H1 (cell line): ENCODE data around the gene RFT1. TPM values are rescaled to one million over a fixed set of nuclear protein-coding genes. Genes with fewer than 3 reads are reported as not detected.

Source experiments
- CTCF ChIA-PET: fragments of 300-600 bp; sonication (Branson Sonifier 250); formaldehyde crosslinking; loops from one replicate; lab custom pipeline; 2021; ENCODE audit not compliant: partially characterized antibody; lab: Charles Lee
- POLR2A ChIA-PET: fragments of 300-600 bp; sonication (Branson Sonifier 250); formaldehyde crosslinking; loops from one replicate; lab custom pipeline; 2021; ENCODE audit warnings: inconsistent platforms; ENCODE audit not compliant: partially characterized antibody; lab: Charles Lee
- DNase-seq, 2 experiments: peaks; one replicate each; pipeline versions ENCODE4 v3.0.0 to v3.0.0-alpha.2; 2010 to 2022; ENCODE audit warnings: low spot score in 2 of 2, low read depth in 1 of 2, mixed read lengths in 1 of 2
- FAIRE-seq: peaks from 2 replicates; lab custom pipeline; 2011; peaks lifted over from hg19 to GRCh38; lab: Jason Lieb, UNC
- H2AFZ ChIP-seq: 2 replicates; pipeline ENCODE4 v1.8.1; 2012; ENCODE audit warnings: low read length, inconsistent platforms
- H2AK5ac ChIP-seq: 2 replicates; pipeline ENCODE4 v1.6.1; 2013; ENCODE audit warnings: low read depth, low read length
- H2BK120ac ChIP-seq: replicated peaks from 2 replicates; pipeline ENCODE3; 2013; ENCODE audit warnings: low read depth, low read length, inconsistent platforms
- H2BK12ac ChIP-seq: 2 replicates; pipeline ENCODE4 v1.6.1; 2013; ENCODE audit warnings: low read depth, low read length
- H2BK15ac ChIP-seq: 2 replicates; pipeline ENCODE4 v1.6.1; 2013; ENCODE audit warnings: low read length
- H2BK20ac ChIP-seq: 2 replicates; pipeline ENCODE4 v1.6.1; 2013; ENCODE audit warnings: low read length
- H2BK5ac ChIP-seq: 2 replicates; pipeline ENCODE4 v1.6.1; 2013; ENCODE audit warnings: low read depth, low read length
- H3K14ac ChIP-seq: 2 replicates; pipeline ENCODE4 v1.6.1; 2013; ENCODE audit warnings: inconsistent platforms; ENCODE audit not compliant: insufficient read length
- H3K18ac ChIP-seq: 2 replicates; pipeline ENCODE4 v1.6.1; 2013; ENCODE audit warnings: low read length; ENCODE audit errors: extremely low read depth
- H3K23ac ChIP-seq: 2 replicates; pipeline ENCODE4 v1.6.1; 2013; ENCODE audit warnings: inconsistent platforms; ENCODE audit not compliant: insufficient read length
- H3K23me2 ChIP-seq: 2 replicates; pipeline ENCODE4 v1.6.1; 2013; ENCODE audit warnings: low read depth, low read length
- H3K27ac ChIP-seq: 2 replicates; pipeline ENCODE4 v1.6.1; 2011; ENCODE audit warnings: low read depth, low read length, inconsistent platforms
- H3K27me3 ChIP-seq, 4 experiments: replicated peaks in 1 of 4; 1 replicate in 1 of 4; 2 replicates in 3 of 4; pipeline versions ENCODE4 v1.6.1 to v1.8.1; 2011 to 2013; ENCODE audit warnings: low read length in 3 of 4, mild to moderate bottlenecking in 3 of 4, inconsistent platforms in 2 of 4, mixed read lengths in 2 of 4, moderate library complexity in 1 of 4; ENCODE audit not compliant: control insufficient read depth in 3 of 4, insufficient read depth in 3 of 4; ENCODE audit errors: extremely low read depth in 1 of 4
- H3K36me3 ChIP-seq, 4 experiments: 2 replicates each; pipeline versions ENCODE4 v1.6.1 to v1.8.1; 2011 to 2013; ENCODE audit warnings: mild to moderate bottlenecking in 4 of 4, low read length in 3 of 4, moderate library complexity in 2 of 4, control low read depth in 1 of 4, inconsistent platforms in 1 of 4; ENCODE audit not compliant: insufficient read depth in 4 of 4, control insufficient read depth in 2 of 4
- H3K4ac ChIP-seq: replicated peaks from 2 replicates; pipeline ENCODE3; 2013; ENCODE audit warnings: low read length, low read depth, mixed read lengths, inconsistent platforms; ENCODE audit not compliant: insufficient read length
- H3K4me1 ChIP-seq, 4 experiments: replicated peaks in 1 of 4; 1 replicate in 1 of 4; 2 replicates in 3 of 4; pipeline versions ENCODE4 v1.6.1 to v1.8.1; 2011 to 2013; ENCODE audit warnings: low read length in 3 of 4, inconsistent platforms in 2 of 4, mixed read lengths in 1 of 4; ENCODE audit not compliant: insufficient read depth in 4 of 4, control insufficient read depth in 3 of 4
- H3K4me2 ChIP-seq, 2 experiments: 2 replicates each; pipeline versions ENCODE4 v1.6.1 to v1.8.1; 2011 to 2013; ENCODE audit warnings: low read depth in 2 of 2, low read length in 2 of 2, control low read depth in 1 of 2, inconsistent platforms in 1 of 2, mild to moderate bottlenecking in 1 of 2; ENCODE audit not compliant: insufficient read depth in 1 of 2
- H3K4me3 ChIP-seq, 4 experiments: fragments of 200-600, 300-600 bp in 1 of 4; sonication (generic), shearing (Covaris generic), sonication (Bioruptor Twin) in 1 of 4; 2 replicates each; pipeline versions ENCODE4 v1.5.1 to v1.8.1; 2011 to 2016; ENCODE audit warnings: low read length in 4 of 4, low read depth in 3 of 4, control low read depth in 2 of 4, inconsistent platforms in 2 of 4, mild to moderate bottlenecking in 2 of 4, mixed read lengths in 1 of 4, moderate library complexity in 1 of 4; ENCODE audit not compliant: insufficient read depth in 2 of 4; ENCODE audit errors: extremely low read depth in 1 of 4
- H3K56ac ChIP-seq: replicated peaks from 2 replicates; pipeline ENCODE3; 2013; ENCODE audit warnings: low read depth, mild to moderate bottlenecking, mixed read lengths, low read length, inconsistent platforms; ENCODE audit not compliant: insufficient read length
- H3K79me1 ChIP-seq: 2 replicates; pipeline ENCODE4 v1.6.1; 2013; ENCODE audit warnings: low read depth, low read length, control low read depth
- H3K79me2 ChIP-seq, 2 experiments: 2 replicates each; pipeline versions ENCODE4 v1.6.1 to v1.8.1; 2012 to 2013; ENCODE audit warnings: low read length in 2 of 2, mild to moderate bottlenecking in 2 of 2, inconsistent platforms in 1 of 2; ENCODE audit not compliant: insufficient read depth in 2 of 2, control insufficient read depth in 1 of 2
- H3K9ac ChIP-seq, 4 experiments: replicated peaks in 1 of 4; 1 replicate in 1 of 4; 2 replicates in 3 of 4; pipeline versions ENCODE4 v1.6.1 to v1.8.1; 2011 to 2013; ENCODE audit warnings: low read depth in 3 of 4, low read length in 3 of 4, control low read depth in 2 of 4, mild to moderate bottlenecking in 2 of 4, moderate library complexity in 2 of 4, inconsistent platforms in 1 of 4; ENCODE audit errors: extremely low read depth in 1 of 4
- H3K9me3 ChIP-seq, 2 experiments: 2 replicates each; pipeline versions ENCODE4 v1.6.1 to v1.8.1; 2012 to 2013; ENCODE audit warnings: mild to moderate bottlenecking in 2 of 2, moderate library complexity in 2 of 2, control low read depth in 1 of 2, inconsistent platforms in 1 of 2, low read depth in 1 of 2, low read length in 1 of 2, mixed read lengths in 1 of 2; ENCODE audit not compliant: insufficient read depth in 2 of 2
- H4K20me1 ChIP-seq, 2 experiments: replicated peaks in 1 of 2; 2 replicates each; pipeline versions ENCODE3 to v1.8.1; 2011 to 2013; ENCODE audit warnings: inconsistent platforms in 2 of 2, low read length in 2 of 2, mild to moderate bottlenecking in 1 of 2; ENCODE audit not compliant: insufficient read depth in 2 of 2, control insufficient read depth in 1 of 2
- H4K5ac ChIP-seq: 2 replicates; pipeline ENCODE4 v1.6.1; 2013; ENCODE audit warnings: low read length, low read depth, mixed read lengths, inconsistent platforms; ENCODE audit not compliant: insufficient read length
- H4K8ac ChIP-seq: 2 replicates; pipeline ENCODE4 v1.8.0; 2013; ENCODE audit warnings: mild to moderate bottlenecking, moderate library complexity, low read length, inconsistent platforms; ENCODE audit not compliant: insufficient read depth; ENCODE audit errors: extremely low read depth
- H4K91ac ChIP-seq: replicated peaks from 2 replicates; pipeline ENCODE3; 2013; ENCODE audit warnings: low read length, mixed read lengths, inconsistent platforms; ENCODE audit not compliant: insufficient read length
- CBX5 ChIP-seq: fragments of 300-800, 300-1000 bp; sonication (generic); IDR thresholded peaks from 2 replicates; pipeline ENCODE4 v1.7.1; 2016; ENCODE audit warnings: antibody characterized with exemption, low read length, low read depth
- CHD1 ChIP-seq: IDR thresholded peaks from 2 replicates; pipeline ENCODE4 v1.6.1; 2012; ENCODE audit warnings: low read depth, low read length, improper control_type of control experiment
- EP300 ChIP-seq, 2 experiments: IDR thresholded peaks; 1 replicate in 1 of 2; 2 replicates in 1 of 2; pipeline ENCODE4 v1.6.1; 2011 to 2012; ENCODE audit warnings: low read depth in 2 of 2, low read length in 2 of 2, mild to moderate bottlenecking in 2 of 2, borderline replicate concordance in 1 of 2, inconsistent platforms in 1 of 2, moderate library complexity in 1 of 2
- GABPA ChIP-seq: IDR thresholded peaks from 2 replicates; pipeline ENCODE4 v1.6.1; 2011; ENCODE audit warnings: mild to moderate bottlenecking, low read length, moderate library complexity, borderline replicate concordance; ENCODE audit not compliant: insufficient read depth
- POLR2A ChIP-seq, 2 experiments: IDR thresholded peaks; 1 replicate in 1 of 2; 2 replicates in 1 of 2; pipeline ENCODE4 v1.6.1; 2011; ENCODE audit warnings: low read depth in 2 of 2, low read length in 2 of 2, mild to moderate bottlenecking in 2 of 2; ENCODE audit errors: control extremely low read depth in 1 of 2
- POU5F1 ChIP-seq: IDR thresholded peaks from 2 replicates; pipeline ENCODE4 v1.6.1; 2011; ENCODE audit warnings: low read depth, mild to moderate bottlenecking, low read length, moderate library complexity
- SIRT6 ChIP-seq: IDR thresholded peaks from one replicate; pipeline ENCODE4 v1.7.1; 2012; ENCODE audit warnings: low read length, inconsistent platforms
- WGBS, 2 experiments: shearing (Covaris generic) in 1 of 2; methylation state at CpG; one replicate each; pipeline versions ENCODE4 v1.1.6 to v1.1.7; 2013 to 2015; ENCODE audit warnings: low lambda C conversion rate in 2 of 2, mixed read lengths in 2 of 2, inconsistent platforms in 1 of 2, low coverage in 1 of 2, missing lambda C conversion rate in 1 of 2; ENCODE audit not compliant: insufficient replicate concordance in 2 of 2, insufficient coverage in 1 of 2, insufficient read length in 1 of 2; ENCODE audit errors: extremely low coverage in 1 of 2, missing lambda C conversion rate in 1 of 2; 5-methylcytosine and 5-hydroxymethylcytosine counted together
- polyA plus RNA-seq, 7 experiments: library from polyadenylated mRNA; depleted of rRNA in 3 of 7; stranded (reverse) in 5 of 7; unstranded in 2 of 7; fragments of >200 nt in 5 of 7; fragments of 200-250 nt in 2 of 7; gene quantifications; 1 replicate in 5 of 7; 2 replicates in 1 of 7; 4 replicates in 1 of 7; pipeline versions ENCODE4 v1.2.1 to v1.2.3, GENCODE V29; 2011 to 2013; ENCODE audit warnings: missing spikeins in 2 of 7, mixed read lengths in 2 of 7
- total RNA-seq: library from RNA; stranded (reverse); fragmentation: NEBNext Ultra II Directional; extraction: Animal tissue kit (Norgen Biotek cat#: 25700); gene quantifications from 2 replicates; pipeline ENCODE4 v1.2.1, GENCODE V29; 2021

Gene RFT1
- total and polyA plus RNA-seq, 2 of the 8 experiments (the other 6 are each of a cell fraction or from before 2014, with no cell fraction given): 27.7 to 42.4 TPM

DNA sequence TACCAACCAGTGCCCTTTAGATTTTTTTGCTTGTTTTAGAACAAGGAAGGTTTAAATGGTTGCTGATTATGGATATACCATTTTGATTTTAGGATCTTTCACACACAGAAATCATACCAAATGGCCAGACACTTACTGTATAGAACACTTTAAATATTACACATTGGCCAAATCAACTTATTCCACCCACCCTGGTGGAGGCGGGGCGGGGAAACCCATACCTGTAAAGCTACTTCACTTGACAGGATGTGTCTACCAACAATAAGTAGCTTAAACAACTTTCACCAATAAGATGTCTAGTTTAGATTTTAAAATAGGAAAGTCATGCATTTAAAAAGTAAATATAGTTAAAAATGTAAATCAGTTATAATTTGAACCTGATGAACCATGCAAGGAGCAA lies 67.3 kb downstream of the RFT1 start:
- DNase-seq (no peak), FAIRE-seq (no peak)
- Histone ChIP-seq H2BK15ac (no peak overlapping the region), H2AK5ac (no peak overlapping the region), H3K23ac (no peak overlapping the region), H3K36me3 (no peaks in the 10 kb centered on the region), H3K4me3 (no peak overlapping the region), H2BK5ac (no peak overlapping the region), H3K27me3 (peaks cover 0 to 2% (median 0%) of the 10 kb centered on the region in 4 experiments; a peak in 1 of 7 replicates), H3K79me1 (no peaks in the 10 kb centered on the region), H2BK120ac (no peak overlapping the region), H3K56ac (no peak overlapping the region), H3K9me3 (no peaks in the 10 kb centered on the region), H3K4me1 (no peaks in the 10 kb centered on the region), H3K9ac (no peak overlapping the region), H3K79me2 (no peaks in the 10 kb centered on the region), H3K18ac (no peak overlapping the region), H2BK20ac (no peak overlapping the region), H3K4me2 (no peak overlapping the region), H4K5ac (no peak overlapping the region), H3K27ac (no peak overlapping the region), H3K23me2 (no peaks in the 10 kb centered on the region), H3K4ac (no peak overlapping the region), H2AFZ (no peak overlapping the region), H4K20me1 (no peaks in the 10 kb centered on the region), H2BK12ac (no peak overlapping the region), H4K8ac (no peak overlapping the region), H4K91ac (no peak overlapping the region), H3K14ac (no peak overlapping the region)
- POLR2A ChIA-PET: interaction anchor here (1.4 kb wide), 1 partner anchor 16 kb away, joined by 4 read pairs; no protein-coding TSS in a partner anchor
- 86% methylated on average over 2 of the region's 2 CpGs; no CpG with 5 or more reads in 1 of the 2 experiments for WGBS, 2 experiments
- CTCF ChIA-PET: interaction anchor here (1.0 to 1.2 kb wide), 2 partner anchors 16 to 169 kb away, joined by 3 to 5 read pairs; no protein-coding TSS in a partner anchor
- TF ChIP-seq GABPA (no peak), CHD1 (no peak), EP300 (IDR thresholded peaks at IDR 0.05; ENCODE audit: borderline replicate concordance in 1 of 2, low read depth in 2 of 2, low read length in 2 of 2) (no peak), POLR2A (IDR thresholded peaks at IDR 0.05; ENCODE audit: control extremely low read depth in 1 of 2, low read depth in 2 of 2, low read length in 2 of 2) (no peak), SIRT6 (no peak), POU5F1 (no peak), CBX5 (no peak)
